Stimulated activated CD8-positive, alpha-beta memory T cell treated with anti-CD3 and anti-CD28 coated beads, Interleukin-4, amount 100 ng/mL, for 1 hour (primary cell): ENCODE measurements around the gene FMN2.
"Not testable (repeated sequence)": the region's sequence is repeated elsewhere in the genome, so short reads cannot be mapped to it uniquely, and the experiment has no call there.

Experiments
- DNase-seq, 2 donors: peaks; one replicate each; pipeline ENCODE4 v3.0.0-alpha.2; 2020; ENCODE audit warnings: low read depth in 2 of 2, low spot score in 1 of 2

FMN2 gene

GRCh38 chr1:240134596-240134995 lies 42.9 kb downstream of the FMN2 start:
- no peak for DNase-seq

DNA sequence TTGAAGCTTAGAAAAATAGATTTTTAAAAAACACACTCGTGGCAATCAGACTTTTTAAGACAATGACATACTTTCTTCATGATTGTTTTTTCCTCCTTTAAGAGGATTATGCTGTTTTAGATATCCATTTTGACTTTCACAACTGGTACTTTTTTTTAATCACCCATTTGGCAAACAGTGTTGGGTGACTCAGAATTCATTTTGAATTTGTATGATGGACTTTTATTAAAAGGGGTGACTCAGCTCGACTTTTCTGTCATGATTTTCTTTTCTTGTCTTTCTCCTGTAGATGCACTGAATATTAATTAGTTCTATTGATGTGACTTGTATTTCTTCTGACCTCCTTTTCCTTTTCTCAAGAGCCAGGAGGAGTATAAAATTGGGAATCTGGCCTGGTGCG lies 44.7 kb downstream of the FMN2 start:
- no peak for DNase-seq

DNA sequence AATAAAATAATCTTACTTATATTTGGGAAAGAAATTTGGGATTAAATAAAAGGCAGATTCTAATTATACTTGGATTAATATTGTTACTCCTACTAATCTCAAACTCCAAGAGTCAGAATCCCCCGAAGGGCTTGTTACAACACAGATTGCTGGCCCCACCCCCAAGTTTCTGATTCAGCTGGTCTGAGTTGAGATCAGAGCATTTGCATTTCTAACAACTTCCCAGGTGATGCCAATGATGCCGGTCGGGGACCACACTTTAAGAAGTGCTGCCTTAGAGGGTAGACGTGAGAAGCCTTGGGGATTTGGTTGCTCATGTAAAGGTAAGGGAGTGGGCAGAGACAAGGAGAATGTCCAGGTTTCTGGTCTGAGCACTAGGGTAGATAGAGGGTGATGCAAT lies 47.2 kb downstream of the FMN2 start:
- no peak for DNase-seq

DNA sequence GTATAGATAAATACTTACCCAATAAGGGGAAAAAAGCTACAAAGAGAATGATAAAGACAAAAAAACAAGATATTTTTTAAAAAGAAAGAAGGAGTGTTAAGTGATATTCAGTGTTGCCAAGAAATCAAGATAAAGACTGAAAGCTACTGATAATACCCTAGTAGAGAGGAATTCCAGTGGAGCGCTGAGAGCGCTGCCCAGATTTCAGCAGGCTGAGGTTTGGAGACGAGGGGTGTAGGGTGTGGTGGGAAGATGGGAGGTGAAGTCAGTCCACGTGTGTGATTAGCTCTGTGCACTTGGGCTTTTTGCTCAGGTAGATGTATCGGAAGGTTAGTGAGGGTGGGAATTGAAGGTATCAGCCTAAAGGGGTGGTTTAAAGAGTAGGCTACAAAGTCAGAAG lies 47.8 kb downstream of the FMN2 start:
- DNase-seq = no peak

DNA sequence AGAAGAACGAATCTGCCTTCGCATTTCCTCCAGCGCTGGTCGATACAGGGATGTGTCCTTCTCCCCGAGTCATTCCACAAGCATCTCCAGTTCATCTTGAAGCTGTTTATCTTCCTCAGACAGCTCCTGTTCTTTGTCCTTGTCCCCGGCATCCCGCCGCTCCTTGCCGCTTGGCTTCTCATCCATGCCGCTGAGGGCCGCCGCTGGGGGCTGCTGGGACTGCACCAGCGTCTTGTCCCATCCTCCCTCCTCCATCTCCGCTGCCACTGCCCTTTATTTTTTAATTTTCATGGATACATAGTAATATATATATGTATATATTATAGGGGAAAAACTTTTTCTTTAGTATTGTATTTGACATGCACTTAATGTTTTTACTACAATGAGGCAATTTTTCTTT lies 53.4 kb downstream of the FMN2 start:
- DNase-seq = no peak

GRCh38 chr1:240148333-240148732 lies 56.6 kb downstream of the FMN2 start:
- no peak for DNase-seq

DNA sequence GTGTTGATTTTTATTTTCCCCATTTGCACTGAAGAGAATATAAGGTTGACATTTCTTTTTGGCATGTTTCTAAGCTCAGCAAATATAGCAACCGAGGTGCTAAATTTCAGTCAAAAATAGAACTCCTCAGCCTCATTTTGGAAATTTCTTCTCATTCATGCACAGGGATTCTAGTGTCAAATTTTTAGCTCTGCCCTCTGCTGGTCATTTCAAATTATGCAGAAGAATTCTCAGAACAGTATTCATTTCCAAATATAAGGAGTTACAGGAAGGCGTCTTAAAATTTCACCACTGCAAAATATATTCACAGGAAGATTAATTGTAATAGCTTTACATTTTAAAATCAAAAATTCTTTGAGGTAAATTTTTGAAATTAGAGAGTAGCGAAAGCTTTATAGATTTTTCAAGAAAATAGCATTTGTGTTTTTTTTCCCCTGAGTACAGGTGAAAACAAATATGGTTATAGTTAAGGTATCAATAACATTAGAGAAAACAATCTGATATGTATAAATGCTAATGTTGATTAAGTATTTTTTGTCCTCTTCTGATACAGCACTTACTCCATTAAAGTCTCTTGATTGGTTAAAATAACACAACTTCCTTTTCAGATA lies 57.9 kb downstream of the FMN2 start:
- DNase-seq = no peak

DNA sequence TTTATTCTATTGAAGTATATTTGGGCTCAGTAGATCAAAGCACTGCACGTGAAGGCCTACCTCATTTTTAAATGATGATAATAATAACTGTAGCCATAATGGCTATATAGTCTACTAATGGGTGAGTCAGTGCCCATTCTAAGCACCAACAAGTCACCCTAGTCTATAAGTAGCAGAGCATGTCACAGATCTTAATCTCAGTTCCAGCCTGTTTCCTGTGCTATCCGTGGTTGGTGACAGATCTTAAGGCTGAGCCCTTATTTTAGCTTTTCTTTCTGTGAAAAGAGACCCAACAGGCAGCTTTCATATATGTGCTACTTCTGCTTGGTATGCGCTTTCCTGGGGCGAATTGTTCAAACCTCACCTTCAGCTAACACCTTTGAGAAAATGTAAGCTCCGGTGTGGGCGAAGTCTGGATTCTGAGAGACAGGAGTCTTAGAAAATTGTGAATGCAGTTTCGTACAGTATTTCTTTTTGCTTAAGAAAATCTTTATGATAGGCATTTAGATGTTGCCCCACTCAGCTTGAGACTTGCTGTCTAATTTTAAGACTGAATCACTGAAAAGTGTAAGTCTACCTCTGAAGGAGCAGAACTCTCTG lies 59.6 kb downstream of the FMN2 start:
- no peak for DNase-seq

- no peak for DNase-seq
These were observed 61.1 kb downstream of the FMN2 start for GRCh38 chr1:240152611-240153297.

- DNase-seq = no peak
These were observed 63.9 kb downstream of the FMN2 start for GRCh38 chr1:240155605-240156004.

- no peak for DNase-seq
These were observed 73.1 kb downstream of the FMN2 start for GRCh38 chr1:240164742-240165141.

DNA sequence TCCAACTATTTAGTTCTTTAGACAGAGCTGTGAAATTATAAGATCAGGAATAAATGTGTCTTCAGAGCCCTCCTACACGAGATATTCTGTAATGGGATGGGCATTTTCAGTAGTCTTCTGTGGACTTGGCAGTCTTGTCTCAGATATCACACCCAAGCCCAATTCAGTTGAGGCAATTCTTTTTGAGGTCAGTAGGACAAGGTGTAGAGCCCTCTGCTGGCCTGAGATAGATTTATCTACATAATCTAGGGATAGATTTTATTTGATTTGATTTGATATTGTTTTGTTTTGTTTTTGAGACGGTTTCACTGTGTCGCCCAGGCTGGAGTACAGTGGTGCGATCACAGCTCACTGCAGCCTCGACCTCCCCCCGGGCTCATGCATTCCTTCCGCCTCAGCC lies 77.5 kb downstream of the FMN2 start:
- no peak for DNase-seq

GRCh38 chr1:240170266-240170665 lies 78.6 kb downstream of the FMN2 start:
- DNase-seq = no peak

DNA sequence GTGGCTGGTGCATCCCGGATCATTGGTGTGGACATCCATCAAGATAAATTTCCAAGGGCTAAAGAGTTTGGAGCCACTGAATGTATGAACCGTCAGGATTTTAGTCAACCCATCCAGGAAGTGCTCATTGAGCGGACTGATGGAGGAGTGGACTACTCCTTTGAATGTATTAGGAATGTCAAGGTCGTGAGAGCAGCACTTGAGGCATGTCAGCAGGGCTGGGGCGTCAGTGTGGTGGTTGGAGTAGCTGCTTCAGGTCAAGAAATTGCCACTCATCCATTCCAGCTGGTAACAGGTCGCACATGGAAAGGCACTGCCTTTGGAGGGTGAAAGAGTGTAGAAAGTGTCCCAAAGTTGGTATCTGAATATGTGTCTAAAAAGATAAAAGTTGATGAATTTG lies 79.1 kb downstream of the FMN2 start:
- DNase-seq = no peak

DNA sequence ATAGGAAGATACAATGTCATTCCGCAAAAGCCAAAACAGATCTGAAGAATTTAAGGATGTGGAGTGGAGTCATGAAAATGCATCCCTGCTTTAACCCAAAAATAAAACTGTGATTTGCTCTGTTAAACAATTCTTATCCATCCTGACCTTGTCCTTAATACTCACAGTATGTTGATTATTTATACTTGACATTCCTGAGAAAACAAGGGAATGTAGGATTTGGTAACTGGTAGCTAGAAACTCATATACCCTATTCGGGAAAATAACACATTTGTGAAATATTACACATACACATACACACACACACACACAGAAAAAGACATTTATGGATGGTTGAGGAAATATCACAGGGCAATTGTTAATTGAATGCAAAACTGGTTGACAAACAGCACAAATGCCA lies 80.2 kb downstream of the FMN2 start:
- DNase-seq = no peak

- DNase-seq = no peak
These were observed 82.2 kb downstream of the FMN2 start for GRCh38 chr1:240173836-240174235.

GRCh38 chr1:240174734-240175133 lies 83.1 kb downstream of the FMN2 start:
- DNase-seq = no peak

DNA sequence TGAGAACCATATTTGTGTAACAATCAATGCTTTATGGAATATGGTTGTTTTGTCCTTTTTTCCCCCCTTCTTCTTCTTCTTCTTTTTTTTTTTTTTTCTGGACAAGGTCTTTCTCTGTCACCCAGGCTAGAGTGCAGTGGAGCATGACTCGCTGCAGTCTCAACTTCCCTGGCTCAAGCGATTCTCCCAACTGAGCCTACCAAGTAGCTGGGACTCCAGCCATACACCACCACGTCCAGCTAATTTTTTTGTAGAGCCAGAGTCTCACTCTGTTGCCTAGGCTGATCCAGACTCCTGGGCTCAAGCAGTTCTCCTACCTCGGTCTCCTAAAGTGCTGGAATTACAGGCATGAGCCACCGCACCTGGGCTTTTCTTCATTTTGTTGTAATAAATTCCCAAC lies 86.7 kb downstream of the FMN2 start:
- no peak for DNase-seq

- not testable (repeated sequence) for DNase-seq
These were observed 93.0 kb downstream of the FMN2 start for GRCh38 chr1:240184682-240185081.

GRCh38 chr1:240188139-240188538 lies 96.5 kb downstream of the FMN2 start:
- DNase-seq = no peak

- DNase-seq = no peak
These were observed 97.8 kb downstream of the FMN2 start for GRCh38 chr1:240189386-240189989.

DNA sequence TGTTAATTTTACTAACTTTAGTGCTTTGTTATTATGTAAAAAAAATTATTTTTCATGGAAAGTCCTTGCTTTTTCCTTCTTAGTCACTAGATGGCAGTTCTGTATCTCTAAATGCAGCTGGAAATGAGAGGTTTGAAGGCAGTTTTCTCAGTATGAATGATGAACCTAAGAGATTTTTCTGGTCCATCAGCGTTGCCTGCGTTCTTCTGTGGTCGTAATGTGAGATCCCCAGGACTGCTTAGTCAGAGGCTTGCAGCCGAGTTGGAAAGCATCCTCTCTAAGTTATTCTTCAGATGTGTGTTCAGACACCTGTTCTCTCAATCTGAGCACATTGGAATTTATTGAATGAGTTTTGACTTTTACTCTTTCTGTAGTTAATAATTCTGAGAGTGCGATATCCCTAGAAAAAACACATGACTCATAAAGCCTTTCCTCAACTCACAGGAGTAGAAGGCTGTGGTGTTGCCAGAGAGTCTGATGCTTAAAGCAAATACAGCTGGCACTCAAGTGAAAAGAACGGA lies 99.3 kb downstream of the FMN2 start:
- no peak for DNase-seq
